ENCODE results near the gene PRSS16.

Gene PRSS16

GRCh38 chr6:27280540-27281000 lies 33.1 kb downstream of the PRSS16 start:
- no peak for TF ChIP-seq EZH2phosphoT487 (conservative IDR thresholded peaks at IDR 0.05; ENCODE audit: low read length)
- TF ChIP-seq CTCF (IDR thresholded peaks at IDR 0.05; ENCODE audit: insufficient read depth, low read length, poor library complexity, severe bottlenecking) = no peak
- H3K79me2 ChIP-seq (ENCODE audit: insufficient read depth, low read length) = no peaks in the 10 kb centered on the region
- no peaks in the 10 kb centered on the region for H3F3A ChIP-seq (ENCODE audit: insufficient read depth)
- no peaks in the 10 kb centered on the region for H3K9me3 ChIP-seq (ENCODE audit: insufficient read depth, low read length)
- no peaks in the 10 kb centered on the region for H3K27me3 ChIP-seq (ENCODE audit: low read length)
- H2AFZ ChIP-seq (ENCODE audit: low read depth, low read length, severe bottlenecking) = no peak overlapping the region
- no peak overlapping the region for H3K4me3 ChIP-seq (ENCODE audit: insufficient read depth, low read length, poor library complexity, severe bottlenecking)
- H3K4me2 ChIP-seq (ENCODE audit: low read depth, low read length, poor library complexity, severe bottlenecking) = no peak overlapping the region
- H3K9ac ChIP-seq (ENCODE audit: low read length) = no peak overlapping the region
- H3K36me3 ChIP-seq (ENCODE audit: low read length) = no peaks in the 10 kb centered on the region
- H3K9me2 ChIP-seq (replicated peaks; ENCODE audit: insufficient read depth, low read length) = no peaks in the 10 kb centered on the region
- H4K20me1 ChIP-seq (ENCODE audit: low read depth, low read length) = no peaks in the 10 kb centered on the region
- no peak overlapping the region for H3K27ac ChIP-seq (ENCODE audit: low read depth, low read length)

- no peak for TF ChIP-seq EZH2phosphoT487 (conservative IDR thresholded peaks at IDR 0.05; ENCODE audit: low read length)
- TF ChIP-seq CTCF (IDR thresholded peaks at IDR 0.05; ENCODE audit: insufficient read depth, low read length, poor library complexity, severe bottlenecking) = no peak
- Histone ChIP-seq H3K4me2 (ENCODE audit: low read depth, low read length, poor library complexity, severe bottlenecking) (no peak overlapping the region), H3K36me3 (ENCODE audit: low read length) (no peaks in the 10 kb centered on the region), H3K27ac (ENCODE audit: low read depth, low read length) (no peak overlapping the region), H3K27me3 (ENCODE audit: low read length) (no peaks in the 10 kb centered on the region), H3K79me2 (ENCODE audit: insufficient read depth, low read length) (no peaks in the 10 kb centered on the region), H3K9me2 (replicated peaks; ENCODE audit: insufficient read depth, low read length) (no peaks in the 10 kb centered on the region), H4K20me1 (ENCODE audit: low read depth, low read length) (no peaks in the 10 kb centered on the region), H2AFZ (ENCODE audit: low read depth, low read length, severe bottlenecking) (no peak overlapping the region), H3F3A (ENCODE audit: insufficient read depth) (no peaks in the 10 kb centered on the region), H3K9ac (ENCODE audit: low read length) (no peak overlapping the region), H3K4me3 (ENCODE audit: insufficient read depth, low read length, poor library complexity, severe bottlenecking) (no peak overlapping the region), H3K9me3 (ENCODE audit: insufficient read depth, low read length) (no peaks in the 10 kb centered on the region)
Observed at GRCh38 chr6:27281105-27281539, 33.6 kb downstream of the PRSS16 start.

GRCh38 chr6:27281569-27281968 lies 34.1 kb downstream of the PRSS16 start:
- no peak overlapping the region for H3K4me3 ChIP-seq (ENCODE audit: insufficient read depth, low read length, poor library complexity, severe bottlenecking)
- no peak overlapping the region for H3K4me2 ChIP-seq (ENCODE audit: low read depth, low read length, poor library complexity, severe bottlenecking)
- TF ChIP-seq CTCF (IDR thresholded peaks at IDR 0.05; ENCODE audit: insufficient read depth, low read length, poor library complexity, severe bottlenecking) (no peak), EZH2phosphoT487 (conservative IDR thresholded peaks at IDR 0.05; ENCODE audit: low read length) (no peak)
- H4K20me1 ChIP-seq (ENCODE audit: low read depth, low read length) = no peaks in the 10 kb centered on the region
- H3K27me3 ChIP-seq (ENCODE audit: low read length) = no peaks in the 10 kb centered on the region
- no peak overlapping the region for H3K27ac ChIP-seq (ENCODE audit: low read depth, low read length)
- no peaks in the 10 kb centered on the region for H3K9me2 ChIP-seq (replicated peaks; ENCODE audit: insufficient read depth, low read length)
- H3F3A ChIP-seq (ENCODE audit: insufficient read depth) = no peaks in the 10 kb centered on the region
- H3K79me2 ChIP-seq (ENCODE audit: insufficient read depth, low read length) = no peaks in the 10 kb centered on the region
- no peaks in the 10 kb centered on the region for H3K9me3 ChIP-seq (ENCODE audit: insufficient read depth, low read length)
- no peaks in the 10 kb centered on the region for H3K36me3 ChIP-seq (ENCODE audit: low read length)
- no peak overlapping the region for H3K9ac ChIP-seq (ENCODE audit: low read length)
- no peak overlapping the region for H2AFZ ChIP-seq (ENCODE audit: low read depth, low read length, severe bottlenecking)
